ENCODE results near the gene TP53BP2. TPM values are rescaled to one million over a fixed set of nuclear protein-coding genes. Genes with fewer than 3 reads are reported as not detected.

Gene TP53BP2
- total and polyA plus RNA-seq, 2 donors (not counting 3 experiments of a cell fraction or from before 2014, with no cell fraction given) = 21.9 to 51.9 TPM

- H3K9me3 ChIP-seq (replicated peaks; ENCODE audit: control insufficient read depth, insufficient read depth, low read length) = no peaks in the 10 kb centered on the region
- peaks cover 28 to 44% of the 10 kb centered on the region in 2 experiments for H3K36me3 ChIP-seq (ENCODE audit: control insufficient read depth in 2 of 2, extremely low read depth in 1 of 2, insufficient read depth in 2 of 2, low read length in 2 of 2)
- no peak overlapping the region for H3K4me2 ChIP-seq (ENCODE audit: insufficient read depth, low read length)
- no peaks in the 10 kb centered on the region for H3K27me3 ChIP-seq (ENCODE audit: control insufficient read depth in 2 of 2, insufficient read depth in 2 of 2, low read length in 2 of 2)
- no peaks in the 10 kb centered on the region for H3K9me1 ChIP-seq (replicated peaks; ENCODE audit: control insufficient read depth, extremely low read depth, insufficient read depth, low read length)
- dilution Hi-C loops (cut with MboI; ENCODE audit: extremely low pct_ligation_motif_present, low sequenced_read_pairs) = no loop called here
- FAIRE-seq (no peak), DNase-seq (ENCODE audit: low read depth, low spot score) (peak; percentile 52)
- peak overlapping the region; percentile 25 for H3K27ac ChIP-seq (ENCODE audit: insufficient read depth, low read depth, low read length)
- H3K9ac ChIP-seq (replicated peaks; ENCODE audit: extremely low read depth, insufficient read depth, low read length) = no peak overlapping the region
- intact Hi-C loops (cut with micrococcal nuclease) = loop anchor here (2.0 kb wide), 1 partner anchor 18 kb away; no protein-coding TSS in a partner anchor
- H4K20me1 ChIP-seq (replicated peaks; ENCODE audit: control insufficient read depth, extremely low read depth, insufficient read depth, low read length) = no peaks in the 10 kb centered on the region
- H3K79me2 ChIP-seq (ENCODE audit: control insufficient read depth, insufficient read depth, low read length) = peaks cover 39% of the 10 kb centered on the region
- POLR2A ChIA-PET = no interaction called here
- peak; percentile 41 for TF ChIP-seq FOS (IDR thresholded peaks at IDR 0.05; ENCODE audit: borderline replicate concordance, insufficient read depth, low read length)
- TF ChIP-seq POLR2AphosphoS5 (IDR thresholded peaks at IDR 0.05; ENCODE audit: insufficient read depth, low read depth, low read length) = peak; percentile 24
- no peak for TF ChIP-seq JUN (IDR thresholded peaks at IDR 0.05; ENCODE audit: borderline replicate concordance, insufficient read depth, insufficient read length, low read depth)
- no peak for TF ChIP-seq CTCF (IDR thresholded peaks at IDR 0.05; ENCODE audit: extremely low read depth in 1 of 2, insufficient read depth in 1 of 2, low read depth in 1 of 2, low read length in 2 of 2)
- TF ChIP-seq EZH2 (IDR thresholded peaks at IDR 0.05; ENCODE audit: borderline replicate concordance, low read depth, low read length, severe bottlenecking) = no peak
- TF ChIP-seq POLR2A (IDR thresholded peaks at IDR 0.05; ENCODE audit: low read depth, low read length) = no peak
- TF ChIP-seq MAX (IDR thresholded peaks at IDR 0.05; ENCODE audit: insufficient read depth, insufficient read length) = no peak
- H2AFZ ChIP-seq (ENCODE audit: low read depth, low read length) = no peak overlapping the region
- H3K4me3 ChIP-seq (replicated peaks in 1 of 3; ENCODE audit: insufficient read depth in 1 of 3, low read depth in 1 of 3, low read length in 3 of 3) = no peak overlapping the region
- H3K4me1 ChIP-seq (ENCODE audit: control insufficient read depth, extremely low read depth, insufficient read depth, low read length) = peaks cover 31% of the 10 kb centered on the region
- BruUV-seq (replicated peaks) = no TSS peak
- CTCF ChIA-PET = interaction anchor here (1.2 to 8.5 kb wide), 12 partner anchors 9 to 48 kb away, joined by 3 to 148 read pairs (median 14); partner anchors contain the start of gene CAPN2
Measured at GRCh38 chr1:223748405-223748772, 97.4 kb downstream of the TP53BP2 start.
